ENCODE data around the gene SMARCD3.
A peak's percentile ranks its signal among the peaks of the same experiment; 100 is the strongest.

Gene SMARCD3

DNA sequence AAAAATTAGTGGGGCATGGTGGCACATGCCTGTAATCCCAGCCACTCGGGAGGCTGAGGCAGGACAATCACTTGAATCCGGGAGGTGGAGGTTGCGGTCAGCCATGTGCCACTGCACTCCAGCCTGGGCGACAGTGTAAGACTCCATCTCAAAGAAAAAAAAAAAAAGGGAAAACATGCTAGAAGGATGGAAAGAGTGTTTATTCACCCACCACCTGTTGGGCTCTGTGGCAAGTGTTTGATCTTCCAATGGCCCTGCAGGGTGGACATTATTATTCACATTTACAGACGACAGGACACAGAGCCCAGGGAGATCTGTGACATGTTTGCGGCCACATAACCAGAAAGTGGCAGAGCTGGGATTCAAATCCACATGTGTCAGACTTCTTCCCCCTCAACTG is 33.2 kb upstream of the SMARCD3 start:
- peaks cover 0 to 6% (median 0%) of the 10 kb centered on the region in 10 experiments; a peak in 3 of 20 replicates for H3K4me1 ChIP-seq
- no peak overlapping the region for H3K4me2 ChIP-seq
- H3K9me3 ChIP-seq (replicated peaks in 1 of 11) = no peaks in the 10 kb centered on the region; a peak in 1 of 22 replicates
- H3K4me3 ChIP-seq = no peak overlapping the region
- no peaks in the 10 kb centered on the region for H3K36me3 ChIP-seq
- peaks cover 0 to 14% (median 12%) of the 10 kb centered on the region in 11 experiments; a peak in 14 of 22 replicates for H3K27me3 ChIP-seq
- no peak for TF ChIP-seq Cebpa-rat (IDR thresholded peaks at IDR 0.05)
- H3K27ac ChIP-seq = no peak overlapping the region
- no peak overlapping the region for H3K9ac ChIP-seq
- no peaks in the 10 kb centered on the region for H4K20me1 ChIP-seq

DNA sequence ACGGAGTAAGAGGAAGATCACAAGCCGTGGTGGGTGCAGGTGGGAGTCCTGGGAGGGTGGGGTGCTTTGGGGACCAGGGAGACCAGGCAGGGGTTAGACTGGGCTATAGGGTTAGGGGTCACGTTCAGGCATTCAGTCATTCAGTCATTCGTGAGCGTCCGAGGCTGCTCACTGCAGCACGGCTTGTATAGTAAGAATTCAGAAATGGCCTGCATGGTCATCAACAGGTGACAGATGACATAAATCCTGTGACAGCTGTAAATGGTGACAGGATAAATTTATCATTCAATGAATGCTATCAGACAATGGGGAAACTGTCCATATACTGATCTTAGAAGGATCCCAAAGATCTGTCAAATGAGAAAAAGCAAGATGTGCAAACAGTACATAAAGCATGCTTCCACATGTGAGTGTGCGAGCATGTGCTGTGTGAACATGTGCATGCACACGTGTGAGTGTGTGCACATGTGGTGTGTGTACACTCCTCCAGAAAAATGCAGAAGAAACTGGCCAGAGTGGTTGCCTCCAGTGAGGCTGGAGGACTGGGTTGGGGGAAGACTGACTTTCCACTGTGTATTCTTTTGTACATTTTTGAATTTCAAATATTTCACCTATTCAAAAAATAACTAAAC is 32.0 kb upstream of the SMARCD3 start:
- Histone ChIP-seq H3K27ac (no peak overlapping the region), H3K9ac (no peak overlapping the region)

DNA sequence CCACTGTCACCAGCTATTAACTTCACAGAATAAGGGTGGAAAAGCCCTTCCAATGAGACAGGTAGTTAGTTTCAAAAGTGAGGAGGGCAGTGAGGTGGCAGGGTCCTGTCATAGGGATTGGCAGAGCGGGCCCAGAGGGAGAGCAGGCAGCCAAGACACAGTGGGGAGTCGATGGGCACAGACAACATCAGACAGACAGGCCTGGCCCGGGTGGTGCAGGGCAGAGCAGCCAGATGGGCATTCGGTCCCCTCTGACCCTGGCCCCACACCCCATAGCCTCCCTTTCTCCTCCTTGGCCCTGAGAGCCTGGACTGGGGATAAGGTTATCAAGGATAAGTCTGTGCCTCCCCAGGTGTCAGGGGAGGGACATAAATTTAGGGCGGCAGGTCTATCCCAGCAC is 31.4 kb upstream of the SMARCD3 start:
- Histone ChIP-seq H3K27ac (no peak overlapping the region), H3K4me2 (no peak overlapping the region), H4K20me1 (no peaks in the 10 kb centered on the region; a peak in 1 of 22 replicates), H3K4me3 (no peak overlapping the region), H3K4me1 (peaks cover 0 to 8% (median 0%) of the 10 kb centered on the region in 10 experiments; a peak in 5 of 20 replicates), H3K9ac (no peak overlapping the region), H3K9me3 (replicated peaks in 1 of 11) (no peaks in the 10 kb centered on the region; a peak in 1 of 22 replicates), H3K27me3 (peaks cover 8 to 32% (median 28%) of the 10 kb centered on the region in 11 experiments; a peak in 19 of 22 replicates), H3K36me3 (no peaks in the 10 kb centered on the region)
- TF ChIP-seq Cebpa-rat (IDR thresholded peaks at IDR 0.05) = no peak

More for the DNA sequence above, 32.0 kb upstream of the SMARCD3 start:
- Histone ChIP-seq H3K27me3 (peaks cover 8 to 26% (median 23%) of the 10 kb centered on the region in 11 experiments; a peak in 19 of 22 replicates), H4K20me1 (no peaks in the 10 kb centered on the region; a peak in 1 of 22 replicates), H3K4me2 (no peak overlapping the region), H3K4me1 (peaks cover 0 to 8% (median 0%) of the 10 kb centered on the region in 10 experiments; a peak in 5 of 20 replicates), H3K4me3 (no peak overlapping the region), H3K9me3 (replicated peaks in 1 of 11) (no peaks in the 10 kb centered on the region; a peak in 1 of 22 replicates), H3K36me3 (no peaks in the 10 kb centered on the region)
- TF ChIP-seq Cebpa-rat (IDR thresholded peaks at IDR 0.05) = no peak

DNA sequence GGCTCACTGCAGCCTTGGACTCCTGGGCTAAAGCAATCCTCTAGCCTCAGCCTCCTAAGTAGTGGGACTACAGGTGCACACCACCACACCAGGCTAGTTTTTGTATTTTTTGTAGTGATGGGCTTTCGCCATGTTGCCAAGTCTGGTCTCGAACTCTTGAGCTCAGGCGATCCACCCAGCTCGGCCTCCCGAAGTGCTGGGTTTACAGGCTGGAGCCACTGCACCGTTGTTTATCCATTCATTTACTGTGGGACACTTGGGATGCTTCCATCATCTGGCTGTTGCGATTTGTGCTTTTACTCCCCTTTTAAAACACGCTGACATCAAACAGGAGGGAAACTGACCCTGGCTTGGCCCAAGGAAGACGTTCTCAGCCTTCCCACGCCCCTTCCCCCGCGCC is 30.5 kb upstream of the SMARCD3 start:
- Histone ChIP-seq H3K27me3 (peaks cover 8 to 39% (median 28%) of the 10 kb centered on the region in 11 experiments; a peak in 19 of 22 replicates), H4K20me1 (peaks cover 0 to 7% (median 0%) of the 10 kb centered on the region in 11 experiments; a peak in 1 of 22 replicates), H3K27ac (no peak overlapping the region), H3K4me2 (no peak overlapping the region), H3K4me1 (peaks cover 0 to 17% (median 5%) of the 10 kb centered on the region in 10 experiments; a peak in 9 of 20 replicates), H3K4me3 (no peak overlapping the region), H3K9me3 (replicated peaks in 1 of 11) (no peaks in the 10 kb centered on the region; a peak in 1 of 22 replicates), H3K9ac (no peak overlapping the region), H3K36me3 (no peaks in the 10 kb centered on the region)
- TF ChIP-seq Cebpa-rat (IDR thresholded peaks at IDR 0.05) = no peak

DNA sequence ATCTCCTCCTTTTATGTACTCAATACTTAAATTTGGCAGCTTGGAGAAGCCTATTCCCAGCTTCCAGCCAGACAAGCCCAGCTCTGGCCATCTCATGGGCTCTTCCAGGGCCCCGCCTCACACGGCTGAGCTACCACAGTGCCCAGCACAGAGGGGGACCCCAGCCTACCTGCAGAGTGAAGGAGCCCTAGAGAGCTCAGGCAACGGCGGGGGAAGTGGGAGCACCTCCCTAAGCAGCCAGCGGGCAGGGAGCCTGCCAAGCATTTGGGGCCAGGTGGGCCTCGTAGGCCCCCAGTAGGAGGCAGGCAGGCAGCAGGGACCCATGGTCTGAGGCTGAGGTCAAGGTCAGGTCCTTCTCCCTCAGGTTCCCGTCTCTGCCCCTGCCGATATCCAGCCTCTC is 29.1 kb upstream of the SMARCD3 start:
- peaks cover 8 to 40% (median 28%) of the 10 kb centered on the region in 11 experiments; a peak in 19 of 22 replicates for H3K27me3 ChIP-seq
- H3K4me3 ChIP-seq = peak overlapping the region in 2 of 10 experiments; percentile 60 to 65; a peak in 2 of 20 replicates
- no peak for TF ChIP-seq Cebpa-rat (IDR thresholded peaks at IDR 0.05)
- H4K20me1 ChIP-seq = peaks cover 0 to 7% (median 0%) of the 10 kb centered on the region in 11 experiments; a peak in 1 of 22 replicates
- H3K4me2 ChIP-seq = peak overlapping the region; percentile 57 to 96 (median 86); a peak in 15 of 22 replicates
- H3K9me3 ChIP-seq (replicated peaks in 1 of 11) = no peaks in the 10 kb centered on the region
- H3K36me3 ChIP-seq = no peaks in the 10 kb centered on the region
- H3K27ac ChIP-seq = no peak overlapping the region
- no peak overlapping the region for H3K9ac ChIP-seq
- H3K4me1 ChIP-seq = peaks cover 0 to 30% (median 5%) of the 10 kb centered on the region in 10 experiments; a peak in 11 of 20 replicates

DNA sequence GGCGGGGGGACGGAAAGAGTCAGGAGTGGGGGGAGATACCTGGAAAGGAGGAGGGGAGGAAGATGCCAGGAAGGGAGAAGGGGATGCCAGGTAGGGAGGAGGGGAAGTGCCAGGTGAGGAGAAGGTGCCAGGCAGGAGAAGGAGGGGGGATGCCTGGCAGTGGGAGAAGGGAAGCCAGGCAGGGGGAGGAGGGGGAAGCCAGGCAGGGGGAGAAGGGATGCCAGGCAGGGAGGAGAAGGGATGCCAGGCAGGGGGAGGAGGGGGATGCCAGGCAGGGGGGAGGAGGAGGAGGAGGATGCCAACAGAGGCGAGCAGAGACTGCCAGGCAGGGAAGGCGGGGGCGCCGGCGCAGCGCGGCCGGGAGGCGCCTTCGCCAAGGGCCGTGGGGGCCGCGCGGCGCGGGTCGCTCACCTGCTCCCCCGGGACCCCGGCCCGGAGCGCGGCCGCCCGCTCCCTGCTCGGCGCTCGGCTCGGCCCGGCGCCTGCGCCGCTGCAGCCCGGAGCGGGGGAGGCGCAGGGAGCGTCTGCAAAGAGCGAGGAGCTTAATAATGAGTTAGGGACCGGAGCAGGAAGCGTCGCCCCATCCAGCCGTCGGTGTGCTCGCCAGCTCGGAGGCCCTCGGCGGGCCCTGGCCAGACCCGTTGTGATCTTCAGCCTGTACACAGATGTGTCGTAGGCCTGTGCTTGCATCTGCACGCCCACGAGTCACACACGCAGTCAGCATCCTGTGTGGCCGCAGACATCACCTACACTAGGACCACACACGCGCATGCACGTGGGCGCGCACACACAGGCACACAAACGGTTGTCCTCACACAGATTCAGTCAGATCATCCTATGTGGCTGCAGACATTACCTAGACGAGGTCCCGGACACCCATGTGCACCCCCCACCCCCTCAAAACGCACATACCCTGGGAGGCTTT is 28.4 kb upstream of the SMARCD3 start:
- no peaks in the 10 kb centered on the region for H3K36me3 ChIP-seq
- peak overlapping the region; percentile 48 to 74 (median 64) for H3K4me3 ChIP-seq
- peaks cover 0 to 7% (median 0%) of the 10 kb centered on the region in 11 experiments; a peak in 1 of 22 replicates for H4K20me1 ChIP-seq
- peak overlapping the region; percentile 33 to 76 (median 72); a peak in 21 of 22 replicates for H3K9ac ChIP-seq
- no peaks in the 10 kb centered on the region for H3K9me3 ChIP-seq (replicated peaks in 1 of 11)
- peaks cover 8 to 40% (median 28%) of the 10 kb centered on the region in 11 experiments; a peak in 19 of 22 replicates for H3K27me3 ChIP-seq
- peak overlapping the region in 5 of 11 experiments; percentile 25 to 56 (median 46); a peak in 6 of 22 replicates for H3K27ac ChIP-seq
- peak overlapping the region; percentile 57 to 96 (median 86) for H3K4me2 ChIP-seq
- TF ChIP-seq Cebpa-rat (IDR thresholded peaks at IDR 0.05) = no peak
- H3K4me1 ChIP-seq = peaks cover 0 to 37% (median 12%) of the 10 kb centered on the region in 10 experiments; a peak in 15 of 20 replicates

DNA sequence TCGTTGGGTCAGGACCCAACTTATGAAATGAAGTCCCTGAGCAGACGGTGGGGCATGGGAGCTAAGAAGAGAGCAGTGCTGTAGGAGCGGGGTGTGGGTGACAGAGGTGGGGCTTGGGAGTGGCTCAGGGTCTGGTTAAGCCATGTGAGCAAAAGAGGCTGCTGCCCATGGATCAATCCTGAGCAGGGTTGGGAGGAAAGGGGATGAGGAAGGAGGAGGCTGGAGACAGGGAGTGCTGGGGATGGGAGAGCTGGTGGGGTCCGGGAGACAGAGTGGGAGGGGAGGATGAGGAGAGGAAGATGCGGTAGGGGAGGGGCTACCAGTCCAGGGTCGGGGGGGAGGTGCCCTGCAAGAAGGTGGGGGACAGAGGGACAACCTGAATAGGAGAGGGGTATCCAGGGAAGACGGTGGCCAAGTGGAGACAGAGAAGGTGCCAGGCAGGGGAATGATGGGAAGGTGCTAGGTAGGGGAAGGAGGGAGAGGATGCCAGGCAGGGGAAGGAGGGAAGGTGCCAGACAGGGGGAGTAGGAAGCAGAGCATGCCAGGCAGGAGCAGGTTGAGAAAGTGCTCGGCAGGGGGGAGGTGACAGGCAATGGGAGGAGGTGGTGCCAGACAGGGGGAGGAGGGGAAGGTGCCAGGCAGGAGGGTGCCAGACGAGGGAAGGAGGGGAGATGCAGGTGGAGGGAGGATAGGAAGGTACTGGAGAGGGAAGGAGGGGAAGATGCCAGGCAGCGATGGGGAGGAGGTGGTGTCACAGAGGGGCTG is 27.5 kb upstream of the SMARCD3 start:
- Histone ChIP-seq H3K27ac (no peak overlapping the region), H3K4me1 (peaks cover 0 to 46% (median 19%) of the 10 kb centered on the region in 10 experiments; a peak in 16 of 20 replicates), H3K9ac (no peak overlapping the region), H3K27me3 (peaks cover 8 to 40% (median 28%) of the 10 kb centered on the region in 11 experiments; a peak in 19 of 22 replicates), H3K9me3 (replicated peaks in 1 of 11) (no peaks in the 10 kb centered on the region), H3K4me2 (peak overlapping the region in 10 of 11 experiments; percentile 10 to 96 (median 79); a peak in 11 of 22 replicates), H4K20me1 (peaks cover 0 to 7% (median 0%) of the 10 kb centered on the region in 11 experiments; a peak in 1 of 22 replicates), H3K36me3 (no peaks in the 10 kb centered on the region), H3K4me3 (peak overlapping the region in 2 of 10 experiments; percentile 67; a peak in 1 of 20 replicates)
- TF ChIP-seq Cebpa-rat (IDR thresholded peaks at IDR 0.05) = no peak
